GM23338 (cell line): Measurements from ENCODE around the gene TBC1D3G.
"Not testable (repeated sequence)": the region's sequence is repeated elsewhere in the genome, so short reads cannot be mapped to it uniquely, and the experiment has no call there.

Experiments used
- CREB1 ChIP-seq: fragments of 250-450 bp; sonication (Bioruptor Pico); IDR thresholded peaks from 2 replicates; pipeline ENCODE4 v1.5.0; 2020; ENCODE audit warnings: low read depth, mild to moderate bottlenecking, moderate library complexity
- CTCF ChIP-seq, 2 experiments: fragments of 200-600 bp in 1 of 2; sonication (generic) in 1 of 2; conservative IDR thresholded peaks; 2 replicates each; pipeline versions ENCODE4 v1.5.1 to v1.6.1; 2016 to 2017; ENCODE audit warnings: antibody characterized with exemption in 2 of 2, low read depth in 2 of 2, mild to moderate bottlenecking in 2 of 2, moderate library complexity in 1 of 2
- EZH2 ChIP-seq: fragments of 200-600 bp; sonication (generic); IDR thresholded peaks from one replicate; pipeline ENCODE4 v1.8.0; 2017; ENCODE audit warnings: antibody characterized with exemption, mild to moderate bottlenecking, low read depth; ENCODE audit not compliant: unreplicated experiment
- EZH2phosphoT487 ChIP-seq: fragments of 200-600 bp; sonication (generic); IDR thresholded peaks from one replicate; pipeline ENCODE4 v1.8.1; 2018; ENCODE audit warnings: antibody characterized with exemption; ENCODE audit not compliant: unreplicated experiment
- JUNB ChIP-seq: IDR thresholded peaks from one replicate; pipeline ENCODE4 v1.6.1; 2016; ENCODE audit warnings: antibody characterized with exemption; ENCODE audit not compliant: unreplicated experiment
- NANOG ChIP-seq: IDR thresholded peaks from 2 replicates; pipeline ENCODE4 v1.6.1; 2016; ENCODE audit warnings: antibody characterized with exemption, borderline replicate concordance
- POLR2AphosphoS5 ChIP-seq: IDR thresholded peaks from 2 replicates; pipeline ENCODE4 v1.6.1; 2016; ENCODE audit warnings: antibody characterized with exemption, low read depth
- REST ChIP-seq: IDR thresholded peaks from one replicate; pipeline ENCODE4 v1.6.1; 2018; ENCODE audit warnings: antibody characterized with exemption; ENCODE audit not compliant: unreplicated experiment
- STAT1 ChIP-seq: IDR thresholded peaks from one replicate; pipeline ENCODE4 v1.6.1; 2016; ENCODE audit warnings: antibody characterized with exemption; ENCODE audit not compliant: unreplicated experiment
- ZNF114 ChIP-seq: fragments of 250-450 bp; sonication (Bioruptor Pico); IDR thresholded peaks from 2 replicates; pipeline ENCODE4 v1.5.0; 2020; ENCODE audit warnings: mild to moderate bottlenecking, moderate library complexity
- TF ChIP-seq, protein P1 (sequence below): fragments of 250-450 bp; sonication (Bioruptor Pico); IDR thresholded peaks from 2 replicates; pipeline ENCODE4 v1.5.0; 2020; ENCODE audit warnings: mild to moderate bottlenecking, moderate library complexity
- TF ChIP-seq, protein P2 (sequence below): IDR thresholded peaks from 2 replicates; pipeline ENCODE4 v1.6.1; 2016; ENCODE audit warnings: antibody characterized with exemption

DNA sequence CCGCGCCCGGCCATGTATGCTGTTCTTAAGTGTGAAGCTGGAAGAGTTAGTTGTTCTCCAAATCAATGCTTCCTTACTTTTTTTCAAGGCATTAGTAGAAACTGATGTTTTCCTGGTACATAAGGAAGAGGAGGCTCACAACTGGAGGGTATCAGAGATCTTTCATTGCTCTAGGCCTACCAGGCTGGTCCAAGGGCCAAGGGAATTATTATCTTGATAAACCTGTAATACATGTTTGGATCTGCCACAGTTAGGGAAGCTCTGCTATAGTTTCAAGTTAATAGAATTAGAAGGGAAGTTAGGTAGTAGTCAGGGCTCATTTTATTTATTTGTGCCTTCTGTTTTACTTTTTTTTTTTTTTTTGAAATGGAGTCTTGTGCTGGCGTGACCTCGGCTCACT, 39.5 kb upstream of the TBC1D3G start:
- not testable (repeated sequence) for TF ChIP-seq CTCF (conservative IDR thresholded peaks at IDR 0.05; ENCODE audit: low read depth in 2 of 2); POLR2AphosphoS5; EZH2; EZH2phosphoT487; CREB1 (CRISPR knock-in tag); REST; NANOG; STAT1; JUNB; ZNF114
- TF ChIP-seq, protein P1, sequence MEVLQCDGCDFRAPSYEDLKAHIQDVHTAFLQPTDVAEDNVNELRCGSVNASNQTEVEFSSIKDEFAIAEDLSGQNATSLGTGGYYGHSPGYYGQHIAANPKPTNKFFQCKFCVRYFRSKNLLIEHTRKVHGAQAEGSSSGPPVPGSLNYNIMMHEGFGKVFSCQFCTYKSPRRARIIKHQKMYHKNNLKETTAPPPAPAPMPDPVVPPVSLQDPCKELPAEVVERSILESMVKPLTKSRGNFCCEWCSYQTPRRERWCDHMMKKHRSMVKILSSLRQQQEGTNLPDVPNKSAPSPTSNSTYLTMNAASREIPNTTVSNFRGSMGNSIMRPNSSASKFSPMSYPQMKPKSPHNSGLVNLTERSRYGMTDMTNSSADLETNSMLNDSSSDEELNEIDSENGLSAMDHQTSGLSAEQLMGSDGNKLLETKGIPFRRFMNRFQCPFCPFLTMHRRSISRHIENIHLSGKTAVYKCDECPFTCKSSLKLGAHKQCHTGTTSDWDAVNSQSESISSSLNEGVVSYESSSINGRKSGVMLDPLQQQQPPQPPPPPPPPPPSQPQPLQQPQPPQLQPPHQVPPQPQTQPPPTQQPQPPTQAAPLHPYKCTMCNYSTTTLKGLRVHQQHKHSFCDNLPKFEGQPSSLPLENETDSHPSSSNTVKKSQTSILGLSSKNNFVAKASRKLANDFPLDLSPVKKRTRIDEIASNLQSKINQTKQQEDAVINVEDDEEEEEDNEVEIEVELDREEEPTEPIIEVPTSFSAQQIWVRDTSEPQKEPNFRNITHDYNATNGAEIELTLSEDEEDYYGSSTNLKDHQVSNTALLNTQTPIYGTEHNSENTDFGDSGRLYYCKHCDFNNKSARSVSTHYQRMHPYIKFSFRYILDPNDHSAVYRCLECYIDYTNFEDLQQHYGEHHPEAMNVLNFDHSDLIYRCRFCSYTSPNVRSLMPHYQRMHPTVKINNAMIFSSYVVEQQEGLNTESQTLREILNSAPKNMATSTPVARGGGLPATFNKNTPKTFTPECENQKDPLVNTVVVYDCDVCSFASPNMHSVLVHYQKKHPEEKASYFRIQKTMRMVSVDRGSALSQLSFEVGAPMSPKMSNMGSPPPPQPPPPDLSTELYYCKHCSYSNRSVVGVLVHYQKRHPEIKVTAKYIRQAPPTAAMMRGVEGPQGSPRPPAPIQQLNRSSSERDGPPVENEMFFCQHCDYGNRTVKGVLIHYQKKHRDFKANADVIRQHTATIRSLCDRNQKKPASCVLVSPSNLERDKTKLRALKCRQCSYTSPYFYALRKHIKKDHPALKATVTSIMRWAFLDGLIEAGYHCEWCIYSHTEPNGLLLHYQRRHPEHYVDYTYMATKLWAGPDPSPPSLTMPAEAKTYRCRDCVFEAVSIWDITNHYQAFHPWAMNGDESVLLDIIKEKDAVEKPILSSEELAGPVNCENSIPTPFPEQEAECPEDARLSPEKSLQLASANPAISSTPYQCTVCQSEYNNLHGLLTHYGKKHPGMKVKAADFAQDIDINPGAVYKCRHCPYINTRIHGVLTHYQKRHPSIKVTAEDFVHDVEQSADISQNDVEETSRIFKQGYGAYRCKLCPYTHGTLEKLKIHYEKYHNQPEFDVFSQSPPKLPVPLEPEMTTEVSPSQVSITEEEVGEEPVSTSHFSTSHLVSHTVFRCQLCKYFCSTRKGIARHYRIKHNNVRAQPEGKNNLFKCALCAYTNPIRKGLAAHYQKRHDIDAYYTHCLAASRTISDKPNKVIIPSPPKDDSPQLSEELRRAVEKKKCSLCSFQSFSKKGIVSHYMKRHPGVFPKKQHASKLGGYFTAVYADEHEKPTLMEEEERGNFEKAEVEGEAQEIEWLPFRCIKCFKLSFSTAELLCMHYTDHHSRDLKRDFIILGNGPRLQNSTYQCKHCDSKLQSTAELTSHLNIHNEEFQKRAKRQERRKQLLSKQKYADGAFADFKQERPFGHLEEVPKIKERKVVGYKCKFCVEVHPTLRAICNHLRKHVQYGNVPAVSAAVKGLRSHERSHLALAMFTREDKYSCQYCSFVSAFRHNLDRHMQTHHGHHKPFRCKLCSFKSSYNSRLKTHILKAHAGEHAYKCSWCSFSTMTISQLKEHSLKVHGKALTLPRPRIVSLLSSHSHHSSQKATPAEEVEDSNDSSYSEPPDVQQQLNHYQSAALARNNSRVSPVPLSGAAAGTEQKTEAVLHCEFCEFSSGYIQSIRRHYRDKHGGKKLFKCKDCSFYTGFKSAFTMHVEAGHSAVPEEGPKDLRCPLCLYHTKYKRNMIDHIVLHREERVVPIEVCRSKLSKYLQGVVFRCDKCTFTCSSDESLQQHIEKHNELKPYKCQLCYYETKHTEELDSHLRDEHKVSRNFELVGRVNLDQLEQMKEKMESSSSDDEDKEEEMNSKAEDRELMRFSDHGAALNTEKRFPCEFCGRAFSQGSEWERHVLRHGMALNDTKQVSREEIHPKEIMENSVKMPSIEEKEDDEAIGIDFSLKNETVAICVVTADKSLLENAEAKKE (CRISPR knock-in tag) = not testable (repeated sequence)
- TF ChIP-seq, protein P2, sequence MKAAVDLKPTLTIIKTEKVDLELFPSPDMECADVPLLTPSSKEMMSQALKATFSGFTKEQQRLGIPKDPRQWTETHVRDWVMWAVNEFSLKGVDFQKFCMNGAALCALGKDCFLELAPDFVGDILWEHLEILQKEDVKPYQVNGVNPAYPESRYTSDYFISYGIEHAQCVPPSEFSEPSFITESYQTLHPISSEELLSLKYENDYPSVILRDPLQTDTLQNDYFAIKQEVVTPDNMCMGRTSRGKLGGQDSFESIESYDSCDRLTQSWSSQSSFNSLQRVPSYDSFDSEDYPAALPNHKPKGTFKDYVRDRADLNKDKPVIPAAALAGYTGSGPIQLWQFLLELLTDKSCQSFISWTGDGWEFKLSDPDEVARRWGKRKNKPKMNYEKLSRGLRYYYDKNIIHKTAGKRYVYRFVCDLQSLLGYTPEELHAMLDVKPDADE = not testable (repeated sequence)
